DND-41 (cell line): ENCODE results near the gene GBX1.

Experiments used
- CTCF ChIP-seq: IDR thresholded peaks from 2 replicates; pipeline ENCODE4 v1.5.1; 2012; ENCODE audit warnings: borderline replicate concordance, low read length, moderate library complexity, mild to moderate bottlenecking; ENCODE audit not compliant: poor library complexity, severe bottlenecking; ENCODE audit errors: extremely low read depth
- EZH2 ChIP-seq: IDR thresholded peaks from 3 replicates; pipeline ENCODE4 v1.6.1; 2012; ENCODE audit warnings: borderline replicate concordance, low read depth, mild to moderate bottlenecking, moderate library complexity, low read length, inconsistent platforms; ENCODE audit not compliant: severe bottlenecking

GRCh38 chr7:151110941-151111645 lies 56.4 kb downstream of the GBX1 start:
- peak; percentile 94 for TF ChIP-seq CTCF
- no peak for TF ChIP-seq EZH2
